Peyer's patch (tissue), 4 donors: ENCODE results near the gene PCDHGC4. TPM values are rescaled to one million over a fixed set of nuclear protein-coding genes. Genes with fewer than 3 reads are reported as not detected.

ENCODE experiments used
- DNase-seq, 3 donors: peaks; one replicate each; pipeline ENCODE4 v3.0.0-alpha.2; 2017 to 2019
- H3K27ac ChIP-seq, 4 donors: fragments of 200-600 bp; sonication (generic); one replicate each; pipeline ENCODE4 v1.5.1; 2016 to 2019
- H3K27me3 ChIP-seq, 2 donors: fragments of 200-600 bp; sonication (generic); one replicate each; pipeline ENCODE4 v1.5.1; 2019
- H3K36me3 ChIP-seq, 3 donors: fragments of 200-600 bp; sonication (generic); one replicate each; pipeline ENCODE4 v1.5.1; 2016 to 2019
- H3K4me1 ChIP-seq, 4 donors: fragments of 200-600 bp; sonication (generic); one replicate each; pipeline ENCODE4 v1.5.1; 2016 to 2019
- H3K4me3 ChIP-seq, 4 donors: fragments of 200-600 bp; sonication (generic); 1 replicate in 3 of 4; 2 replicates in 1 of 4; pipeline ENCODE4 v1.5.1; 2016 to 2019; ENCODE audit warnings: mild to moderate bottlenecking in 1 of 4
- H3K9me3 ChIP-seq, 4 donors: fragments of 200-600 bp; sonication (generic); one replicate each; pipeline ENCODE4 v1.5.1; 2016 to 2019; ENCODE audit warnings: mild to moderate bottlenecking in 1 of 4
- POLR2A ChIP-seq, 2 donors: fragments of 450-650 bp; IDR thresholded peaks; one replicate each; pipeline ENCODE4 v1.5.1; 2017; ENCODE audit warnings: antibody characterized with exemption in 2 of 2, mild to moderate bottlenecking in 2 of 2, moderate library complexity in 2 of 2
- total RNA-seq, 4 donors: library from RNA; depleted of rRNA; stranded (reverse); fragments of >200 nt; gene quantifications; one replicate each; pipeline ENCODE4 v1.1.0, GENCODE V29; 2016
- TF ChIP-seq, protein P1 (sequence below), 6 experiments: fragments of 450-650 bp in 4 of 6; fragments of 200-600 bp in 2 of 6; sonication (generic) in 1 of 6; IDR thresholded peaks; one replicate each; pipeline ENCODE4 v1.5.1; 2017 to 2019; ENCODE audit warnings: antibody characterized with exemption in 6 of 6, mild to moderate bottlenecking in 3 of 6, moderate library complexity in 1 of 6

Gene PCDHGC4
- total RNA-seq, 4 donors from 2014 or later: 1.7 to 11.3 (median 5.3) TPM

- no peak for TF ChIP-seq POLR2A (IDR thresholded peaks at IDR 0.05)
- TF ChIP-seq, protein P1, sequence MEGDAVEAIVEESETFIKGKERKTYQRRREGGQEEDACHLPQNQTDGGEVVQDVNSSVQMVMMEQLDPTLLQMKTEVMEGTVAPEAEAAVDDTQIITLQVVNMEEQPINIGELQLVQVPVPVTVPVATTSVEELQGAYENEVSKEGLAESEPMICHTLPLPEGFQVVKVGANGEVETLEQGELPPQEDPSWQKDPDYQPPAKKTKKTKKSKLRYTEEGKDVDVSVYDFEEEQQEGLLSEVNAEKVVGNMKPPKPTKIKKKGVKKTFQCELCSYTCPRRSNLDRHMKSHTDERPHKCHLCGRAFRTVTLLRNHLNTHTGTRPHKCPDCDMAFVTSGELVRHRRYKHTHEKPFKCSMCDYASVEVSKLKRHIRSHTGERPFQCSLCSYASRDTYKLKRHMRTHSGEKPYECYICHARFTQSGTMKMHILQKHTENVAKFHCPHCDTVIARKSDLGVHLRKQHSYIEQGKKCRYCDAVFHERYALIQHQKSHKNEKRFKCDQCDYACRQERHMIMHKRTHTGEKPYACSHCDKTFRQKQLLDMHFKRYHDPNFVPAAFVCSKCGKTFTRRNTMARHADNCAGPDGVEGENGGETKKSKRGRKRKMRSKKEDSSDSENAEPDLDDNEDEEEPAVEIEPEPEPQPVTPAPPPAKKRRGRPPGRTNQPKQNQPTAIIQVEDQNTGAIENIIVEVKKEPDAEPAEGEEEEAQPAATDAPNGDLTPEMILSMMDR (IDR thresholded peaks at IDR 0.05): no peak
- H3K36me3 ChIP-seq: no peaks in the 10 kb centered on the region
- H3K4me3 ChIP-seq: no peak overlapping the region
- no peak for DNase-seq
- H3K4me1 ChIP-seq: no peaks in the 10 kb centered on the region
- no peaks in the 10 kb centered on the region for H3K27me3 ChIP-seq
- H3K9me3 ChIP-seq: no peaks in the 10 kb centered on the region
- no peak overlapping the region for H3K27ac ChIP-seq
Measured at GRCh38 chr5:141465351-141465750, 19.5 kb upstream of the PCDHGC4 start.

DNA sequence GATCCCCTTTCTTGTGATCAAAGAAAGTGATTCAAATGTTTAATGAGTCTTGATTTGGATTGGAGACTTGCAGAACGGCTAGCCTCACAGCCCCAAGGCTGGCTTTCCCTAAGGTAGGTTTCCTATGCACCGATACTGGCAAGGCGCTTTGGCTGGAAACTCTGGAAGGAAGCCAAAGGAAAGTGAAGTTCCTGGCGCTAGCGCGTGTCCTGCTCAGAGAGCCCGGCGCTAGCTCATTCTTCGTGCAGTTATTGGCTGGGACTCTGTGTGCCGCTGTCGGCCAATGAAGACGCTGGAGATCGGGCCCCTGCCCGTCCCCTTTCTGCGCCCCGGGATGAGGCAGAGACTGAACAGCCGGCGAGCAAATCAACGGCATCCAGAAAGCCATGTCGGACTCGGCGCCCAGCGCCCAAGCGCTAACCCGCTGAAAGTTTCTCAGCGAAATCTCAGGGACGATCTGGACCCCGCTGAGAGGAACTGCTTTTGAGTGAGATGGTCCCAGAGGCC, 9.2 kb upstream of the PCDHGC4 start, which contains the start of gene PCDHGC3:
PCDHGC3 (plus strand) TSS at position 342 of the 507 bp plus-strand sequence; CDS start at position 493, 151 bp downstream.
- Histone ChIP-seq H3K4me3 (peak within 1 kb of the TSS; percentile 47 to 65 (median 54)), H3K9me3 (no peaks in the 10 kb centered on the region), H3K36me3 (no peaks in the 10 kb centered on the region), H3K27ac (peak within 1 kb of the TSS; percentile 56 to 79 (median 70)), H3K27me3 (no peaks in the 10 kb centered on the region), H3K4me1 (peaks cover 0 to 23% (median 5%) of the 10 kb centered on the region in 4 donors)
- TF ChIP-seq, protein P1 (IDR thresholded peaks at IDR 0.05): peak in 5 of 6 experiments; percentile 11 to 39 (median 22)
- peak in 1 of 2 donors; percentile 46 for TF ChIP-seq POLR2A (IDR thresholded peaks at IDR 0.05)
- DNase-seq: peak; percentile 70 to 91 (median 82)

GRCh38 chr5:141476132-141476911, 8.5 kb upstream of the PCDHGC4 start:
- TF ChIP-seq POLR2A (IDR thresholded peaks at IDR 0.05): no peak
- TF ChIP-seq, protein P1 (IDR thresholded peaks at IDR 0.05): no peak
- H3K4me1 ChIP-seq: peaks cover 0 to 23% (median 5%) of the 10 kb centered on the region in 4 donors
- H3K36me3 ChIP-seq: no peaks in the 10 kb centered on the region
- DNase-seq: peak; percentile 18 to 68 (median 61)
- no peaks in the 10 kb centered on the region for H3K9me3 ChIP-seq
- H3K4me3 ChIP-seq: peak overlapping the region; percentile 47 to 65 (median 54)
- H3K27ac ChIP-seq: peak overlapping the region; percentile 56 to 79 (median 70)
- no peaks in the 10 kb centered on the region for H3K27me3 ChIP-seq

GRCh38 chr5:141477044-141477575, 7.7 kb upstream of the PCDHGC4 start:
- peak in 1 of 3 donors; percentile 44 for DNase-seq
- TF ChIP-seq, protein P1 (IDR thresholded peaks at IDR 0.05): no peak
- no peak for TF ChIP-seq POLR2A (IDR thresholded peaks at IDR 0.05)
- Histone ChIP-seq H3K4me3 (peak overlapping the region; percentile 47 to 65 (median 54)), H3K27me3 (no peaks in the 10 kb centered on the region), H3K9me3 (no peaks in the 10 kb centered on the region), H3K27ac (peak overlapping the region in 2 of 4 donors; percentile 78 to 79), H3K4me1 (peaks cover 0 to 23% (median 5%) of the 10 kb centered on the region in 4 donors), H3K36me3 (no peaks in the 10 kb centered on the region)

GRCh38 chr5:141477815-141478214, 7.0 kb upstream of the PCDHGC4 start:
- Histone ChIP-seq H3K4me3 (peak overlapping the region in 2 of 4 donors; percentile 61 to 65), H3K27ac (no peak overlapping the region), H3K27me3 (no peaks in the 10 kb centered on the region), H3K4me1 (peaks cover 0 to 23% (median 5%) of the 10 kb centered on the region in 4 donors), H3K9me3 (no peaks in the 10 kb centered on the region), H3K36me3 (no peaks in the 10 kb centered on the region)
- no peak for TF ChIP-seq POLR2A (IDR thresholded peaks at IDR 0.05)
- TF ChIP-seq, protein P1 (IDR thresholded peaks at IDR 0.05): no peak
- no peak for DNase-seq
